SK-N-SH treated with all-trans-retinoic acid at 6 μM for 48 hours (cell line): Measurements from ENCODE around the gene ITGA8.

Source experiments
- CREB5 ChIP-seq: fragments of 250-450 bp; sonication (Bioruptor Pico); IDR thresholded peaks from 2 replicates; pipeline ENCODE4 v1.5.1; 2020; ENCODE audit warnings: low read depth, mild to moderate bottlenecking, moderate library complexity
- POU6F1 ChIP-seq: fragments of 250-450 bp; sonication (Bioruptor Pico); IDR thresholded peaks from 2 replicates; pipeline ENCODE4 v1.8.0; 2021; ENCODE audit warnings: low read depth, mild to moderate bottlenecking, moderate library complexity, borderline replicate concordance
- PPARA ChIP-seq: fragments of 250-450 bp; sonication (Bioruptor Pico); IDR thresholded peaks from 2 replicates; pipeline ENCODE4 v1.5.0; 2020; ENCODE audit warnings: mild to moderate bottlenecking, borderline replicate concordance
- TCF4 ChIP-seq: fragments of 250-450 bp; sonication (Bioruptor Pico); IDR thresholded peaks from 2 replicates; pipeline ENCODE4 v1.8.0; 2021; ENCODE audit warnings: mild to moderate bottlenecking, moderate library complexity, borderline replicate concordance
- TSHZ2 ChIP-seq: fragments of 250-450 bp; sonication (Bioruptor Pico); IDR thresholded peaks from 2 replicates; pipeline ENCODE4 v1.5.0; 2020; ENCODE audit warnings: mild to moderate bottlenecking, moderate library complexity
- ZFP3 ChIP-seq: fragments of 250-450 bp; sonication (Bioruptor Pico); IDR thresholded peaks from 2 replicates; pipeline ENCODE4 v1.5.0; 2020; ENCODE audit warnings: mild to moderate bottlenecking, moderate library complexity
- ZFP30 ChIP-seq: fragments of 450-650 bp; formaldehyde crosslinking; IDR thresholded peaks from 2 replicates; pipeline ENCODE4 v1.5.0; 2022; ENCODE audit warnings: mild to moderate bottlenecking, moderate library complexity
- ZNF565 ChIP-seq: fragments of 450-650 bp; formaldehyde crosslinking; conservative IDR thresholded peaks from 2 replicates; pipeline ENCODE4 v1.5.0; 2020; ENCODE audit warnings: low read depth, mild to moderate bottlenecking, moderate library complexity
- ZNF8 ChIP-seq: fragments of 450-650 bp; formaldehyde crosslinking; IDR thresholded peaks from 2 replicates; pipeline ENCODE4 v1.5.0; 2020; ENCODE audit warnings: mild to moderate bottlenecking, moderate library complexity

GRCh38 chr10:15489431-15489830 lies 230.3 kb downstream of the ITGA8 start:
- TF ChIP-seq CREB5, result no peak
- no peak for TF ChIP-seq PPARA (CRISPR knock-in tag)
- TF ChIP-seq ZFP3 (CRISPR knock-in tag), result no peak
- no peak for TF ChIP-seq ZNF565 (CRISPR knock-in tag)
- TF ChIP-seq TCF4, result no peak
- no peak for TF ChIP-seq ZNF8 (CRISPR knock-in tag)
- TF ChIP-seq TSHZ2 (CRISPR knock-in tag), result no peak
- no peak for TF ChIP-seq ZFP30 (CRISPR knock-in tag)
- no peak for TF ChIP-seq POU6F1 (CRISPR knock-in tag)
